ENCODE data around the gene SLC2A10. TPM values are rescaled to one million over a fixed set of nuclear protein-coding genes. Genes with fewer than 3 reads are reported as not detected.
"Not testable (repeated sequence)": the region's sequence is repeated elsewhere in the genome, so short reads cannot be mapped to it uniquely, and the experiment has no call there.

The SLC2A10 gene
- total RNA-seq, 1 donor from 2014 or later, result 21.6 TPM

DNA sequence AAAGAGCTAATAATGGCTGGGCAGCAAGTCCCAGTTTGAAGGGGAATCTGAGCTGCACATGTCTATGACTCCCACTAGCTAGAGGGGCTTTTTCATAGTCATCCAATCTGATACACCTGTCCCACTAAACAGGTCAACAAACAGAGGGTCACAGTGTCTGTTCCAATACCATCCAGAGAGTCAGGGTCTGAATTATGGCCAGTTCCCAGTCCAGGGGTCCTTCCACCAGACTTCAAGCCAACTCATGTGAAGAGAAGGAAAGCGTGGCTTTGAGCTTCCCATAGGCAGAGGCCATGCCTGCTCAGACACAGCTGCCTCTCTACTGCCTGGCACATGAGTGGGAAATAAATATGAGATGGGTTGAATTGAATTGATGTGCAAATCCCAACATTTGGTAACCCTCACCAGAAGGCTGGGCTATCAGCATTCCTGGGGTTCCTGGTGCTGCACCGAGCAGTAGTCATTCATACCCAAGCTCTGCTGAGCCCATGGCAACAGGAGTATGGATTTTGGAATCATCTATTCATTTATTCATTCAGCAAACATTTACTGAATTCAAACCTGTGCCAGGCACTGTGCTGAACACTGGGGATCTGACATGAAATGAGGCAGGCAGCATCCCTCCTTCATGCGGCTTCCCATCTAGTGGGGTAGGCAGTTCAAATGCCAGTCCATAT is 37.4 kb upstream of the SLC2A10 start:
- Mint-ChIP-seq H3K36me3 (ENCODE audit: unreplicated experiment) (no peaks in the 10 kb centered on the region), H3K27me3 (ENCODE audit: unreplicated experiment) (no peaks in the 10 kb centered on the region), H3K27ac (ENCODE audit: unreplicated experiment) (no peak overlapping the region), H3K4me1 (ENCODE audit: unreplicated experiment) (peaks cover 2% of the 10 kb centered on the region), H3K9me3 (ENCODE audit: unreplicated experiment) (peaks cover 4% of the 10 kb centered on the region), H3K4me3 (ENCODE audit: unreplicated experiment) (no peak overlapping the region)
- DNase-seq (ENCODE audit: extremely low spot score, unreplicated experiment), result no peak
- TF ChIP-seq, protein P1, sequence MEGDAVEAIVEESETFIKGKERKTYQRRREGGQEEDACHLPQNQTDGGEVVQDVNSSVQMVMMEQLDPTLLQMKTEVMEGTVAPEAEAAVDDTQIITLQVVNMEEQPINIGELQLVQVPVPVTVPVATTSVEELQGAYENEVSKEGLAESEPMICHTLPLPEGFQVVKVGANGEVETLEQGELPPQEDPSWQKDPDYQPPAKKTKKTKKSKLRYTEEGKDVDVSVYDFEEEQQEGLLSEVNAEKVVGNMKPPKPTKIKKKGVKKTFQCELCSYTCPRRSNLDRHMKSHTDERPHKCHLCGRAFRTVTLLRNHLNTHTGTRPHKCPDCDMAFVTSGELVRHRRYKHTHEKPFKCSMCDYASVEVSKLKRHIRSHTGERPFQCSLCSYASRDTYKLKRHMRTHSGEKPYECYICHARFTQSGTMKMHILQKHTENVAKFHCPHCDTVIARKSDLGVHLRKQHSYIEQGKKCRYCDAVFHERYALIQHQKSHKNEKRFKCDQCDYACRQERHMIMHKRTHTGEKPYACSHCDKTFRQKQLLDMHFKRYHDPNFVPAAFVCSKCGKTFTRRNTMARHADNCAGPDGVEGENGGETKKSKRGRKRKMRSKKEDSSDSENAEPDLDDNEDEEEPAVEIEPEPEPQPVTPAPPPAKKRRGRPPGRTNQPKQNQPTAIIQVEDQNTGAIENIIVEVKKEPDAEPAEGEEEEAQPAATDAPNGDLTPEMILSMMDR (IDR thresholded peaks at IDR 0.05), result no peak

DNA sequence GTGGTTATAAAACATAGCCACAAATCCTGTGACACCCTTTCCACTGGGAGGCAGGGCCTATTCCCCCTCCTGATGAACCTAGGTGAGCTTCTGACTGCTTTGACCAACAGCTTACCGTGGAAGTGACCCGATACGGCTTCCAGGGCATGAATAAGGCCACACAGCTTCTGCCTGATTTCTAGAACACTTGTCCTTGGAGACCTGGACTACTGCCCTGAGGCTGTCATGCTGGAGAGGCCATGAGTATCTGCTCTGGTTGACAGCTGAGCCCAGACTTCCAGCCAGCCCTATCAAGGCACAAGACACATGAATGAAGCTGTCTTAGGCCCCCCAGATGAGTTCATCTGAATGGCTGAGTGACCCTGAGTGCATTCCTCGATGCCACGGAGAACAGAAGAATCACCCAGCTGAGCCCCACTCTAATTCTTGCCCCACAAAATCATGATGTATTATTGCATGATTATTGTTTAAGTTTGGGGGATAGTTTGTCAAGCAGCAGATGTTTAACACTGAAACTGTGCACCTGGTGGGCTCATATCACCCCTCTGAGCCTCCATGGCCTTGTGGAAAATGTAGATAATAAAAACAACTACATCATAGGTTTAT is 36.8 kb upstream of the SLC2A10 start:
- Mint-ChIP-seq H3K9me3 (ENCODE audit: unreplicated experiment) (peaks cover 4% of the 10 kb centered on the region), H3K27ac (ENCODE audit: unreplicated experiment) (no peak overlapping the region), H3K4me1 (ENCODE audit: unreplicated experiment) (peaks cover 2% of the 10 kb centered on the region), H3K27me3 (ENCODE audit: unreplicated experiment) (no peaks in the 10 kb centered on the region), H3K36me3 (ENCODE audit: unreplicated experiment) (no peaks in the 10 kb centered on the region), H3K4me3 (ENCODE audit: unreplicated experiment) (no peak overlapping the region)
- no peak for DNase-seq (ENCODE audit: extremely low spot score, unreplicated experiment)
- TF ChIP-seq, protein P1 (IDR thresholded peaks at IDR 0.05), result no peak

DNA sequence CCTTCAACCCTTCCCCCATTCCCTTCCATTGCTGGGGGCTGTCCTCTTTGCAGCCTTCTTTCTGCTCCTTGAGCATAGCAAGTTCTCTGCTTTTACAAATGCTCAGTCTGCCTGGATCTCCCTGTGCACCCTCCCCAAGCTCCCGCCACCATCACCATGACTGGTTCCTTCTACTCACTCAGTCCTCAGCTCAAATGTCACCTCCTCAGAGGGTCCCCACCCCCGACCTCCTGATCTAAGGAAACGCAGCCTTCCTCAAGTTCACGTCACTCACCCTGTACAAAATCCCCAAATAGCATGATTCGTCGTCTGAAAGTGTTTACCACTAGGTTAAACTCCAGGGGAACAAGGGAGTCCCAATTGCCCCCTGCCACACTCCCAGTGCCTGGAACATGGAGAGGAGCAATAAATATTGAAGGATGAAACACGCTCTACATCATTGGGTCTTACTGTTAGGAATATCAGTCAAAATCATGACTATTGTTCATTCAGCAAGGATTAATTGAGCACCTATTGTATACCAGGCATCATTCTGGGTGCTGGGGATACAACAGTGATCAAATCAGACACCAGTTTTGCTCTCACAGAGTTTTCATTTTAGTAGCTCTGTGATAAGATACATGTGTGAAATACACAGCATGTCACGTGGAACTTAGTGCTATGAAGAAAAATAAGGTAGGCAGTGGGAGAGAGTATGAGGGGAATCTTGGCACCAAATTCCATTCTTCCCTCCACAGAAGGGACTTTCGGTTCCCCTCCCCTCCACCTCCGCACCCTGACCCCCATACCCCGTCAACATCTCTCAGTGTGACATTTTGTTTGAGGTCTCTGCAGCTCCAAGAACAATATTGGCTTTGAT is 35.8 kb upstream of the SLC2A10 start:
- peaks cover 2% of the 10 kb centered on the region for H3K4me1 Mint-ChIP-seq (ENCODE audit: unreplicated experiment)
- H3K9me3 Mint-ChIP-seq (ENCODE audit: unreplicated experiment), result peaks cover 4% of the 10 kb centered on the region
- H3K36me3 Mint-ChIP-seq (ENCODE audit: unreplicated experiment), result no peaks in the 10 kb centered on the region
- no peak for DNase-seq (ENCODE audit: extremely low spot score, unreplicated experiment)
- TF ChIP-seq, protein P1 (IDR thresholded peaks at IDR 0.05), result no peak
- no peaks in the 10 kb centered on the region for H3K27me3 Mint-ChIP-seq (ENCODE audit: unreplicated experiment)
- no peak overlapping the region for H3K27ac Mint-ChIP-seq (ENCODE audit: unreplicated experiment)
- H3K4me3 Mint-ChIP-seq (ENCODE audit: unreplicated experiment), result no peak overlapping the region

DNA sequence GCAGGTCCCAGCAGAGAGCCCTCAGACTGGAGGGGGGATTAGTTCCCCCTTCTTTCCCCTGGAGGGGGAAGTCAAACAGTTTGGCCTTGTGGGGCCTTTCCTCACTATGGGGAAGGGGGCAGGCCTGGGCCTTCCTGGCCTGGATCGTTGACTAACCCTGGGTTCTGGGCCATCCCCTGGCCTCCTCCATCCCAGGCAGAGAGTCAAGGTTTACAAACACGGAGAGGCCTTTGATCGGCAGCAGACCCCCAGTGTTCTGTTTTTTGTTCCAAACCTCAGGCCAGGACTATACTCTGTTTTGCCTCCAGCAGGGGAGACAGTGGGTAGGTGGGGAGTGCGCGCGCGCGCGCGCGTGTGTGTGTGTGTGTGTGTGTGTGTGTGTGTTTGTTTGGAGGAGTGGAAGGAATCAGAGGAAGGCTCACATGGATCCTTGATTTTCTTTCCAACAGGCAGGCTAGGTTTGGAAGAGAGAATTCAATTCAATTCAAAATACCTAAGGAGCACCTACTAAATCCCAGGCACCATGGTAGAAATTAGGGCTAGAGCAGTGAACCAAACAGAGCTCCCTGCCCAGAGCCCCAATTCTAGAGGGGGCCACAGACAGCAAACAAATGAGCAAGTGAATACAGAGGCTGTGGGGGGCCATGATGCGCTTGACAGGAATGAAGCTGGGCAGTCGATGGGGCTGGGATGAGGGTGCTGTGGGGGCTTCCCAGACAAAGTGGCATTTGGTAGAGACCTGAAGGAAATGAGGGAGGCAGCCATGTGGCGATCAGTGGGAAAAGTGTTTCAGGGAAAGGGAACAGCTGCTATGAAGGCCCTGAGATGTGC is 35.0 kb upstream of the SLC2A10 start:
- no peak overlapping the region for H3K4me3 Mint-ChIP-seq (ENCODE audit: unreplicated experiment)
- no peak for DNase-seq (ENCODE audit: extremely low spot score, unreplicated experiment)
- peaks cover 2% of the 10 kb centered on the region for H3K4me1 Mint-ChIP-seq (ENCODE audit: unreplicated experiment)
- peaks cover 4% of the 10 kb centered on the region for H3K9me3 Mint-ChIP-seq (ENCODE audit: unreplicated experiment)
- TF ChIP-seq, protein P1 (IDR thresholded peaks at IDR 0.05), result no peak
- H3K27me3 Mint-ChIP-seq (ENCODE audit: unreplicated experiment), result no peaks in the 10 kb centered on the region
- no peak overlapping the region for H3K27ac Mint-ChIP-seq (ENCODE audit: unreplicated experiment)
- no peaks in the 10 kb centered on the region for H3K36me3 Mint-ChIP-seq (ENCODE audit: unreplicated experiment)

DNA sequence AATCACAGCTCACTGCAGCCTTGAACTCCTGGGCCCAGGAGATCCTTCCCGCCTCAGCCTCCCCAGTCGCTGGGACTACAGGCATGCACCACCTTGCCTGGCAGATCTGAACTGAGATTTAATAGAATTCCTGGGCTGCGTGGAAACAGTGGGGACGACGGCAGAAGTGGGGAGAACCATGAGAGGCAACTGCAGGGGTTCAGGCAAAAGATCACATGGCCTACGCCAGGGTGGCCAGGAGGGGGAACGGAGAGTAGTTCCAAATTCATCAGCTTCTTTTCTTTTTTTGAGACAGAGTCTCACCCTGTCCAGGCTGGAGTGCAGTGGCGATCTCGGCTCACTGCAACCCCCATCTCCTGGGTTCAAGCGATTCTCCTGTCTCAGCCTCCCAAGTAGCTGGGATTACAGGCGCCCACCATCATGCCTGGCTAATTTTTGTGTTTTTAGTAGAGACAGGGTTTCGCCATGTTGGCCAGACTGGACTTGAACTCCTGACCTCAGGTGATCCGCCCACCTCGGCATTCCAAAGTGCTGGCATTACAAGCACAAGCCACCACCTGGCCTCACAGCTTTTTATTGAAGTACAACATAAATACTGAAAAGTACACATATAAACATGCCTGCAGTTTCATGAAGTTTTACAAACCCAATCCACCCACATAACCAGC is 32.7 kb upstream of the SLC2A10 start:
- not testable (repeated sequence) for H3K9me3 Mint-ChIP-seq (ENCODE audit: unreplicated experiment); H3K4me1 Mint-ChIP-seq (ENCODE audit: unreplicated experiment); H3K4me3 Mint-ChIP-seq (ENCODE audit: unreplicated experiment); DNase-seq (ENCODE audit: extremely low spot score, unreplicated experiment); H3K27ac Mint-ChIP-seq (ENCODE audit: unreplicated experiment); H3K27me3 Mint-ChIP-seq (ENCODE audit: unreplicated experiment); H3K36me3 Mint-ChIP-seq (ENCODE audit: unreplicated experiment)

Data from osteocyte (in vitro differentiated cells).